Left hindlimb (tissue), 1 donor: Measurements from ENCODE around the gene NR3C2.

Experiments
- DNase-seq: peaks from one replicate; pipeline ENCODE4 v3.0.0-alpha.2; 2018

The NR3C2 gene

DNA sequence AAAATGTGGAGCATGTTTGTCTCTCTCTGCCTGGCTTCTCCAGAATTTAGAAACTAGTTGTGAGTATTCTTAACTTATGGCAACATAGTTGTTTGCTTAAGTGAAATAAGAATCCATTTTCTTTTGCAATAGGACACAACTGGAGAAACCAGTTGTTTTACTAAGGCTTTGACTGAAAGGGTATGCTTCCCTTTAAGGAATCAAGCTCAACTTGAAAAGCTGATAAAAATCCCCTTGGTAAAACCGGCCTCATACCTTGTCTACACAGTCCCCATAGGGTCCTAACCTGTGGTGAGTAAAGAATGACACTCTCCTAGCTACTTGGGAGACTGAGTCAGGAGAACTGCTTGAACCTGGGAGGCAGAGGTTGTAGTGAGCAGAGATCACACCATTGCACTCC is 139.8 kb downstream of the NR3C2 start:
- DNase-seq, result no peak

DNA sequence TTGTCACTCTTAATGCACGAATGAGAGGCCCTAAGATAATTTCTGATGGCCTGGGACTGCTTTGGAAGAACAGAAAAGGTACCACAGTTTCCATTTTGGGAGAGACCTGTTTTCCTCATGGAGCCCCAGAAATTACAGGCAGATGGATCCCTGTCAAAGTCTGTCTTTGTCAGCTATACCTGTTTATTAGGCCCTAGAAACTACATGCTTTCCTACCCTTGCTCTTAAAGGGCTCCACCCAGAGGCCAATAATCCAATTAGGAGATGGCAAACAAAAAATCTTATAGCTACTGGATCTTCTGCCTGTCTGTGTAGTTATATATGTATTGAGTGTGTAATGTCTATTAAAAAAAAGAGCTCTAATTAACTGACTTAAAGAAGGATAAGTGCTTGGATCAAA is 141.3 kb downstream of the NR3C2 start:
- no peak for DNase-seq

DNA sequence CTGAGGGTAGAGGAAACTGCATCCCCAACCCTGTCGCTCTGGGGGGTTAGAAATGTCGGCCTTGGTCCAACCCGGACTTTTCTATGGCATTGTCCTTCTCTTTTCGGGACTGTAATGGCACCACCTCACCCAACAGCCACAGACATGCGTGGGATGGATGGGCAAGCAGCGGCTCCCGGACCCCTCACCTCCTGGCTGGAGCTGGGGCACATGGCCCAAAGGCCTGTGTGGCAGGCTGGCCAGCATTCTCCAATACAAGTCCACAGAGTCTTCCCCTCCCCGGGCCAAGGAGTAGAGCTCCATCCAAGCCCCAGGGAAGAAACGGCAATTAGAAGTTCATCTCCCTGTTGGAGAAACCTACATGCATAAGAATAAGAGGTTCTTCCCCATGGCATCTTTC is 142.9 kb downstream of the NR3C2 start:
- no peak for DNase-seq

DNA sequence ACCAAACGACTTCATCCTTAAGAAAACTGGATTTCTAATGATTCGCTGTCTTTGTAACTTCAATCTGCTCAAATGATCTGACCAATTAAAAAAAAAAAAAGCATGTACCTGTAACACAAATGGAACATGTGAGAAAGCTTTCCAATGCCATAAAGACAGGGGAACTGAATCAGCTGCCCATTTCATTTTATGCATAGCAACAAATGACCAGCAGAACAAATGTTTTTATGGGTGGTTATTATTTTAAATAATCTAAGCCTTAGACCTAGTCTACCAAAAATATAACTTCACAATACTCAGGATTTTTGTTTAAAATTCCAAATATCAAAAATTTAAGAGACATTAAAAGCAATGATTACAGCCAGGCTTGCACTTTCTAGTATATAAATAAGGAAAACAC is 145.7 kb downstream of the NR3C2 start:
- DNase-seq, result no peak

DNA sequence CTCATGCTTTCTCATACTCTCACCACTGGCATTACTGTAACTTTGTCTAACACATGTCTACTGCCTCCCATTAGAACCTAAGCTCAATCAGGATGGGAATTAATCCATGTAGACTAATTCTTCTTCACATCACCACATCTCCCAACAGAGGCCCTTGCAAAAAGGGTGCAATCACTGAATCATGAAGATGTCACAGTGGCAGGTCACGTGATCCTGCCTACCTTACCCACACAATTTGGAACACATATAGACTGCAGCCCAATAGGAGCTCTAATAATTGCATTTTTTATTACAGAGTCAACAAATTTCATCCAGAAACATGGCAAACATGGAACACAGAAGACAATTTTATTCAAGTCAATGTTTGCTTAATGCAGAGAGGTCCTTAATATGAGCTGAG is 146.6 kb downstream of the NR3C2 start:
- DNase-seq, result no peak

DNA sequence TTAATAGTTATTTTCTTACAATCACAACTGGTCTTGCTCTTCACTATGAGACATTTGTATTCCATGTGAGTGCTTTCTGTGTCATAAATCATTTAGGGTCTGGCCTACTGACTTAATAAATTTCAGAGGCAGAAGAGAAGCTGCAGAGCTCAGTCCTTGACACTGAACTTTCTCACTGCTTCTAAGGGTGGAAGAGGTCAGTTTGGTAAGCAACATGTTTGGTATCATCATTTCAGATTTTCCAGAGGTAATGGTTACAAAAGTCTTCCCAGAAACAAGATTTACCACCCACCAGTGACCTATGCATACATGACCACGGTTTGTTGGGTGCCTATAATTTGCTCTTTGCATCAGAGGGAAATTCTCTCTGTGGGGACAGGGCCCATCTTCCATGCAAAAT is 148.6 kb downstream of the NR3C2 start:
- DNase-seq, result no peak

DNA sequence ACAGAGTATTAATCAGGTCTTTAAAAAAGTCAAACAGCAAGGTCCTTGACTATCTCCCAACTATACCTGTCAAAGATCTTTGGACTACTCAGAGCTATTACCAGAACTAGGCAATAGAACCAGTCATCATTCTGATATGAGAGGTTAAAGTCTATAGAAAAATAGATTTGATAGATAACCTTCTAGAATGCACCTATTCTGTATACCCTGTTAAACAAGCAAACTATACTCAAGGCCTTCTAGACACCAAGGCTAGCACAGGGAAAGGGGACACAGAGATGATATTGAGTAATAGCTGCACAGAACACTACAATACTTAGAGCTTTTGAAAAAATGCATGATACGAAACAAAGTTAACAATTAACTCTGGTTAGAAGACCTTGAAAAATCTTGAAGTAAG is 149.5 kb downstream of the NR3C2 start:
- no peak for DNase-seq

DNA sequence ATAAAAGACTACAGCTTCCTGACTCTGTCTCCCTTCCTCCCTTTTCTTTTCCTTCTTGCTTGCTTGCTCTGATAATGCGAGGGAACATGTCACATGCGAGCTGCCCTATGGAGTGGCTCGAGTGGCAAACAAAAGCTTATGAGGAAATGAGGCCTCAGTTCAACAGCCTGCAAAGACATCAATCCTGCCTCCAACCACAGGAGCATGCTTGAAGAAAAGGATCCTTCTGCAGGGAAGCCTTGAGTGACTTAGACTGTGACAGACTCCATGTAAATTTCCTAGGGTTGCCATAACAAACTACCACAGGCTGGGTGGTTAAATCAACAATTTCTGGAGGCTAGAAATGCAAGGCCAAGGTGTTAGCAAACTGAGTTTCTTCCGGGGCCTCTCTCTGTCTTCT is 152.5 kb downstream of the NR3C2 start:
- no peak for DNase-seq

DNA sequence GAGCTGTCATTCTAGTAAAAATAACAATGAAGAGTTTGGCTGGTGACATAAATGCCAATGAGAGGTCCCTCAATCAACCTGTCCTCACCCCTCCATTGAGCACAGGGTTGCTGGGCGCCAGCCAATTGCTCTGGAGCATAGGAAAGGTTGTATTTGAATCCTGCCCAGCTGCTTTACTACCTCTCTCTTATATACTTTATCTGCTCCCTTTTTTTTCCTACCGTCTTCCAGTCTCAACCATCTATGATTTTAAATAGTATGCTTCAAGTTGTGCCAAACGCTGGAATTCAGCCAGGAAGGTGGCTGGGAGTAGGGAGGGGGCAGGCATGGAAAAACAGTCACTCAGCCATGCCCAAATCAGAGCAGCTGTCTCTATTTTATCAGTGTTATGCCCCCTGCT is 153.8 kb downstream of the NR3C2 start:
- DNase-seq, result peak; percentile 33

DNA sequence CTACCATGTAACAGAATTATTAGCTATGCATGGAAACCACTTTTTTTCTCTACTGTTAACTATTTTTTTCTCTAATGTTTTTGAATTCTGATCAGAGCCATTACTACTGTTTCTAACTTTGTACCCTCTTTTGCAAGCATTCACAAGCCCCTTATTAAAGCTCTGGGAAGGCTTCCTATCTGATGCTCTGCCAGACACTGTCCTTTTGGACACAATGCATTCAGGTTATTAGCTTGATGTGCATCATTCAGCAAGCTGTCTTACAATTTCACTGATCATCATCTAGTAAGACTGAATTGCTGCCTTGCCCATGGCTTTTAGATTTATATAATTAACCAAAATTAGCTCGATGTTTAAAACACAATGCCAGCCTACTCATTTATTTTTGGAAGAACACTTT is 155.1 kb downstream of the NR3C2 start:
- no peak for DNase-seq

DNA sequence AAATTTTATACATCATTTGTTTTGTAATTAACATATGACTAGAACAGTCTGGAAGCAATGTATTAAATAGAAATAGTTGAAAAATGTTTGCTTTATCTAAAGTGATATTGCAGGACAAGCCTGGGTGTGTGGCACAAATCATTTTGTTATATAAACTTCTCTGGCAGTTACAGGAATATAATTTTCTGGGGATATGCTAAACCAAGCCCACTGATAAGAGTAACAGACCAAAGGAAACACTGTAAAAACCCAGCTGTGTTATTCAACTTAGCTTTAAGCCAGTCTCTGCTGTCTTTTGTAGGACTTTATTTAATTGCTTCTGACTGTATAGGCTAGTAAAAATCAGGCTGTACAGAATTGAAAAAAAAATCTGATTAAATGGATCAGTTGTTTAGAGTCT is 156.2 kb downstream of the NR3C2 start:
- DNase-seq, result no peak

DNA sequence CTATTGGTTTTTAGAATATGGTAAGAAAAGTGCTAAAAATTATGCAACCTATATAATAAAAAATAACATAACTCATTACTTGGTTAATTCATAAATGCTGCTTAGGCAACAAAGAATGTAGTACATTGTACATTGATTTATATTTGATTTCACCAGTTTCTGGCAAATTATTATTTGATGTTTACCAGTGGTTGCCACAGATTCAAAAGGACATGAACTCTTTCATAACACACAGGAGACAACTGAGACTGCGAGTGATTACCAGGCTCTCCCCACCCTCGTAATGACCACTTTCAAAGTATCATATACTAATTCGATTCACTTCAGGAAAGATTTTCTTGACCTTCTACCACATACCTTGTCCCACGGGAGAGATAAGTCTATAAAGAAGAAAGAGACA is 158.5 kb downstream of the NR3C2 start:
- DNase-seq, result no peak

DNA sequence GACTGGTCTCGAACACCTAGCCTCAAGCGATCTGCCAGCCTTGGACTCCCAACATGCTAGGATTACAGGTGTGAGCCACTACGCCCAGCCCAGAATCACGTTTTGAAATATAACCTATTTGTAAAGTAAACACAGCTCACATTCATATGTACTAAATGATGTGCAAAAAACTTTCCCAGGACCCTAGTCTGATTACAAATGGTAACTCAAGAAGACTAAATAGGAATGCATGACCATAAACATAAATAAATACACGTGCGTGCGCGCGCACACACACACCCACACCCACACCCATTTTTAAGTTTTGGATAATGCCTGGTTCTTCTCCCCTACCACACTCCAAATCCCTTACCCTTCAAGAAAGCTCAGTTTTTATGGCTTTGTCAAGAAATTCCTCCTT is 163.9 kb downstream of the NR3C2 start:
- no peak for DNase-seq

DNA sequence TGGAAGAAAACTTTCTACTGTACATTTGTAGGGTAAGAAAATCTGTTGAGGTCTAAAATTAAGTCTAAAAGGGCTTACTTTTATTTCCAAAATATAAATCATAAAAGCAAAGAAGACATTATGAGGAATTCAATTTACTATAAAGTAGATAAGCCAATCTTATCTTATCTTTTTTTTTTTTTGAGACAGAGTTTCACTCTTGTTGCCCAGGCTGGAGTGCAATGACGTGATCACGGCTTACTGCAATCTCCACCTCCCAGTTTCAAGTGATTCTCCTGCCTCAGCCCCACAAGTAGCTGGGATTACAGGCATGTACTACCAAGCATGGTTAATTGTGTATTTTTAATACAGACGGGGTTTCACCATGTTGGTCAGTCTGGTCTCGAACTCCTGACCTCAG is 166.9 kb downstream of the NR3C2 start:
- DNase-seq, result no peak

DNA sequence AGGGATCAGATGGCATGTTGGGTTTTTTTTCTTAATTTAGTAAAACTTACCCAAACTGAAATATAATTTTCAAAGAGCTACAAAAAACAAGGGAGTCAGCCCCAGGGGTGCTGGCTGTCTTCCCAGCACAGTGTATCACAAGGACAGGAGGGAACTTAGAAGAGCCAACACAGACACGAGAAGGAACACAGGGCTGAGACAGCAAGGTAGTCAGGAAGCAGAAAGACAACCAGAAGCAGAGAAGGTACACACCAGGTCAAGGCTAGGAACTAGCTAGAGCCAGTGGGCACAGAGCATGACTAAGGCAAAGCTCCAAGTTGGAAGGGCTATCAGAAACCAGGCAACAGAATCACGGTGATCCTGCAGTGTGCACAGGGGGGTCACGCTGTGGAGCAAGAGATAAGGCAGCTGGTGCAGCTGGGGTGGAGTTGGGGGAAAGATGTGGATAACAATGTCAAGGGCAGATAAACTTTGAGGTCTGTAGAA is 168.7 kb downstream of the NR3C2 start:
- no peak for DNase-seq

DNA sequence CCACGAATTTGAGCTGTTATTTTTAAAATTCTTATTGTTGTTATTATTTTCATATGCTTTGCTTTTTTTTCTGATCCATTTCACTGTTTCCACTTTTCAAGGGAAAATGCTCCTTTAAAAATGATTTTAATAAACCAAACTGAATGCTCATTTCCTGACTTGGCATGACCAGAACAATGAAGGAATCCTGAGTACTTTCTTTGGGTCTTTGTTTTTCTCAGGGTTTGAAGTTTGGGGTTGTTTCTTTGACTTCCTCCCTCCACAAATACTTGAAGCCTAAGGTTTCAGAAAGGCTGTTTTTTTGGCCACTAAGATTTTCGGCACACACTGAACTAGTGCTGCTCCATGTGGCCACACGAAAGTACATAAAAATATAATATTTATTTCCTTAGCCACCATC is 171.0 kb downstream of the NR3C2 start:
- no peak for DNase-seq

DNA sequence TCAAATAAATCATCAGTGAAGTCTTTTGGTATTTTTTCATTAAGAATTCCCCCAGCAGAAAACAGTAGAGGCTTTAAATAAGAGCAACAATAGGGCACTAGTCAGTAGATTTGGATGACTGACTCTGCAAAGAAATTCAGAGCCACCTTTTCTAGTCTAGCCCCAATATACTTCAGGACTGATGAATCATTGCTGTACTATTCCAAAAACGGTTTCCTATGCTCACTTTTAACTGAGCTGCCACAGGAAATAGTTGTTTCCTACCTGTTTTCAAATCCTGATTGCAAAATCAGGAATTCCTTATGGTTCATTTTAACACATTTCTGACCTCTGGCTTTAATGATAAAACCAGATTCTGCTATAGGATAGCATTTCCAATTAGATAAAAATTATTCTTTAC is 171.6 kb downstream of the NR3C2 start:
- no peak for DNase-seq

DNA sequence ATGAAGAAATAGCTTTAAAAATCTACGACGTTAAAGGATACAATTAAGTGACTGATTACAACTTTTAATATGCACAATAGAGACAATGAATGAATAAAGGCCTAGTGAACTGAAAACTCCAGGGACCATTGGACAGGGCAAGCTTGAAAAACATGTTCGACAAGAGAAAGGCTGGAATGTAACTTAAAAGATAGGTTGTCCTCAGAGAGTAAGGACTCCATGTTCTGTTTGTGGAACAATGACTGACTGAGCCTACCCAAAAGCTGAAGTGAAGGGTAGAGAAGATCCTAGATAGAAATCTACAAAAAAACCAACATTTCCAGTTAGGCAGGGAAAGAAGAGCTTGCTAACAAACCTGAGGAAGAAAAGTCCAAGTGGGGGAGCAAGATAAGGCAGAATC is 173.4 kb downstream of the NR3C2 start:
- no peak for DNase-seq

DNA sequence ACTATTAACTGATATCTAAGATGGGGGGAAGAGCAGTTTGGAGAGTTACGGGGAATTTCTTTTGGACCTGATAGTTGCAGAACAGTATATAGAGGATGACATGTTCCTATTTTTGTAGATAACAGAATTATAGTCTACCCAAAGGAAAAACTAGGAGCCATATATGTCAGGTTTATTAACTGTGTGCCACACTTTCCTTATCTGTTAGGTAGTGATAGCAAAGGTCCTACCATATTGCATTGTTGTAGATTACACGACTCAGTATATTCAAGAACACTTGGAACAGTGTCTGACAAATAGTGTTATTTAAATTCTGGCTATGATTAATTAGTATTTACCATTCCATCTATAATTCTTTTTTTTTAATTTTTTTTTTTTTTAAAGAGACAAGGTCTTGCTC is 175.3 kb downstream of the NR3C2 start:
- DNase-seq, result no peak

DNA sequence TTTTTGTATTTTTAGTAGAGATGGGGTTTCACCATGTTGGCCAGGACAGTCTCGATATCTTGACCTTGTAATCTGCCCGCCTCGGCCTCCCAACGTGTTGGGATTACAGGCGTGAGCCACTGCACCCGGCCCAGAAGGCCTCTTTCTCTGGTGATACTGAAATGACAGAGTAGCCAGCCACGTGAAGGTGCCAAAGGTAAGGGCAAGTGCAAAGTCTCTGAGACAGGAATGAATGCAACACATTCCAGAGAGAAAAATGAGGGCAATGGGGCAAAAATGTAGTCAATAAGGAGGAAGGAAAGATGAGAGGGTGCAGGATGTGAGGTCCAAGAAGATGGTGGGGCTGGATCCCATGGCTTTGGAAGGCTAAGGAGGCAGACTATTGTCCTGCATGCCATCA is 176.0 kb downstream of the NR3C2 start:
- no peak for DNase-seq

DNA sequence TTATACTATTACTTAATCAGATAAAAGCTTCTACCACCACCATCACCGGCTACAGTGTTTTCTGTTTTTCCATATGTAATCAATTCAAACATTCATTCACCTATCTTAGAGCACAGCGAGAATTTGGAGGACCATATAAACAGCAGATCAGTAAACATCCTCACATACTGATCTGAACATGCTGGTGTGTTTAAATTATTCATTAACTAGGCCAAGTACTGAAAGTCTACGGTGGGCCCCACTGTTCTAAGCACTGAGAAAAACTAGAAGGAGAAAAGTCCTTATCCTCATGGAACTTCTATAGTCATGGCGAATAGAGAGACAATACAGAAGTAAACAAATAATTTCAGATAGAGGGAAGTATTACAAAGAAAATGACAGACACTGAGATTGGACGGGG is 176.6 kb downstream of the NR3C2 start:
- no peak for DNase-seq

DNA sequence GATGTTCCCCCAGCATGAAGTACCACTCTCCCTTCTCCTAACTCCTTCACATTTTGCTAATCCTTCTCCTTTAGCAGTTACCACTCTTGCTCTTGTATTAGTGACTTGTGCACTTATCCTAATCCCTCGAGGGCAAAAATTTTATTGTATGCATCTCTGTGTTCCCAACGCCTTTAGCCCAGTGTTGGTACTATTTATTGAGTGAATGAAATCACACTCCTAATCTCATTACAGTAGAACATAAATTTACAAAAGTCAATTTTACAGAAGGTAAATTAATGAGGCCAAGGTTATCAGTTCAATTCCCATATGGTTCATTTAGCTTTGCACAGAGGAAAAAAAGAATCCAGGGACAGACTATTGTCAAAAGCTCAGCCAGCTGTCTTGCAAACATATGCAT is 178.4 kb downstream of the NR3C2 start:
- no peak for DNase-seq

DNA sequence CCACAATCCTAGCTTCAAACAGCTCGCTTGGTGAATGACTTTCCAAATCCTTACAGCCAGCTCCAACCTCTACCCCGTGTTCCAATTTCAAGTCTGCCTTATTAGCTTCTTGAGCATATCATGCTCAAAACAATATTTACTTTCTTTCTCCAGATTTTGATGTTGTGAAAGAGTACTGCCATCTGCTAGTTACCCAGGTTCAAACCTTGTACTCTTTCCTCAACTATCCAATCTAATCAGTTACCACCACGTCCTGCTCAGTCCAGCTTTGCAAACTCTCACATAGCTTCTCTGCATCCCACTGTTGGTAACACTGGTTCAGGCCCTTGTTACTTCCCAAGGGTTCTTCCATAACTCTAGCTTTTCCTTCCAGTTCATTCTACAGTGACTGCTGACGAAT is 179.1 kb downstream of the NR3C2 start:
- no peak for DNase-seq

DNA sequence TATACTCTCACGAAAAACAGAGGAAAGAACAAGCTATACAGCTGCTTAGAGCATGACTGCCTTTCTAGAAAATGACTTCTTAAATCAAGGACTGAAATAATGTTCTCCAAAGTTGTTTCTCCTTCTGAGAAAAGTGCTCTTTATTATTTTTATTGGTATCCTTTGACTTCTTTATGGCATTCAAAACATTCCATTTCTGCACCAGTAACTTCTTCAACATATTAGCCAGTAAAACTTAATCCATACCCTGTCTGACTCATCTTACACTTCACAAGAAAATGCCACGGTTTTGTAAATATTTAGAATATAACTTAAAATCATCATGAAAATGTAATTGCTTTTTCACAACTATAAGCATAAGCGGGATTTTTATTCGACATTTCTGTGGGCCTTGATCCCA is 180.4 kb downstream of the NR3C2 start:
- DNase-seq, result no peak

DNA sequence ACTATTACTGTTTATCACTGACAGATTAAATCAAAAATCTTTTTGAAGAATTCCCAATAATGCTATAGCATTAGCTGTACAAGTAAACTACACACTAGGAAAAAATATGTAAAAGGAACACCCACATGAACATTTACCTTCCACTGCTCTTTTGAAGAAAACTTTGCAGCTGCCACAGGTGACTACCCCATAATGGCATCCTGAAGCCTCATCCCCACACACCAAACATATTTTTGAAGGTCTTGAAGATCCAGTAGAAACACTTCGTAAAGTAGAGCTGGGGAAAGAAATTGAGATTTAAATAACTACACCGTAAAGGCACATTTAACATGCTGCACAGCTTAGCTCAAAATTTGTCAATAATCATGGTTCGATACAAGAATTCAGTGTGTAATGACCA is 182.4 kb downstream of the NR3C2 start:
- no peak for DNase-seq

DNA sequence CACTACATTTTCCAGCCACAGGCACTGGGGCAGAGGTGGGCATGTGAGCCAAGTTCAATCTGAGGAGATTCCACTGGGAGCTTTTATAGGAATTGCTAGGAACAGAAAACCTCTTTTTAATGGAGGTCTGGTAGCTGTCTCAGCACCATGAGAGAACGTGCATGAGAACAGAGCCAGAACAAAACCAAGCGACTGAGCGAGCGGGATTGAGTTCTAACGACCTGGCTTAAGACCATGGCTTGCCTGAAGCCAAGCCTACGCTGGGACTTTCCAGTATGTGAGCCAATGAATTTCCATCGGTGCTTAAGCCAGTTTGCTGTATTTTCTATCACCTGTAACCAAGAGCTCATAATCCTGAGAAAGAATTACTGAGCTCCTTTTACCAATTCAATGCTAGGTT is 183.7 kb downstream of the NR3C2 start:
- DNase-seq, result peak; percentile 71
